ENCODE measurements around the gene GSTA2.
"Not testable (repeated sequence)": the region's sequence is repeated elsewhere in the genome, so short reads cannot be mapped to it uniquely, and the experiment has no call there.

GSTA2 gene

GRCh38 chr6:52726193-52726542 is 37.1 kb downstream of the GSTA2 start:
- in situ Hi-C loops (cut with HindIII; ENCODE audit: low pct_unique_long_range_greater_than_20kb, low sequenced_read_pairs): no loop called here
- TF ChIP-seq JUND (IDR thresholded peaks at IDR 0.05; ENCODE audit: low read depth): no peak
- DNase-seq (ENCODE audit: low read depth in 1 of 2, low spot score in 1 of 2): no peak

- DNase-seq (ENCODE audit: low read depth in 1 of 2, low spot score in 1 of 2): peak in 1 of 2 experiments; percentile 73
- in situ Hi-C loops (cut with HindIII; ENCODE audit: low pct_unique_long_range_greater_than_20kb, low sequenced_read_pairs): no loop called here
- no peak for TF ChIP-seq JUND (IDR thresholded peaks at IDR 0.05; ENCODE audit: low read depth)
These were observed 37.6 kb downstream of the GSTA2 start for GRCh38 chr6:52725535-52726192.

- in situ Hi-C loops (cut with HindIII; ENCODE audit: low pct_unique_long_range_greater_than_20kb, low sequenced_read_pairs): no loop called here
- peak in 1 of 2 experiments; percentile 42 for DNase-seq (ENCODE audit: low read depth in 1 of 2, low spot score in 1 of 2)
- no peak for TF ChIP-seq JUND (IDR thresholded peaks at IDR 0.05; ENCODE audit: low read depth)
These were observed 38.1 kb downstream of the GSTA2 start for GRCh38 chr6:52725143-52725534.

GRCh38 chr6:52724406-52725121 is 38.7 kb downstream of the GSTA2 start:
- in situ Hi-C loops (cut with HindIII; ENCODE audit: low pct_unique_long_range_greater_than_20kb, low sequenced_read_pairs): no loop called here
- no peak for TF ChIP-seq JUND (IDR thresholded peaks at IDR 0.05; ENCODE audit: low read depth)
- DNase-seq (ENCODE audit: low read depth in 1 of 2, low spot score in 1 of 2): peak; percentile 45 to 87

- TF ChIP-seq JUND (IDR thresholded peaks at IDR 0.05; ENCODE audit: low read depth): no peak
- in situ Hi-C loops (cut with HindIII; ENCODE audit: low pct_unique_long_range_greater_than_20kb, low sequenced_read_pairs): no loop called here
These were observed 39.3 kb downstream of the GSTA2 start for GRCh38 chr6:52724042-52724405.

GRCh38 chr6:52720321-52720720 is 43.0 kb downstream of the GSTA2 start:
- in situ Hi-C loops (cut with HindIII; ENCODE audit: low pct_unique_long_range_greater_than_20kb, low sequenced_read_pairs): no loop called here

More at GRCh38 chr6:52724042-52724405, 39.3 kb downstream of the GSTA2 start:
- DNase-seq (ENCODE audit: low read depth in 1 of 2, low spot score in 1 of 2): peak in 1 of 2 experiments; percentile 25

GRCh38 chr6:52718550-52718949 is 44.7 kb downstream of the GSTA2 start:
- in situ Hi-C loops (cut with HindIII; ENCODE audit: low pct_unique_long_range_greater_than_20kb, low sequenced_read_pairs): no loop called here
- no peak for TF ChIP-seq JUND (IDR thresholded peaks at IDR 0.05; ENCODE audit: low read depth)
- DNase-seq (ENCODE audit: low read depth in 1 of 2, low spot score in 1 of 2): no peak

More at GRCh38 chr6:52720321-52720720, 43.0 kb downstream of the GSTA2 start:
- DNase-seq (ENCODE audit: low read depth in 1 of 2, low spot score in 1 of 2): no peak
- no peak for TF ChIP-seq JUND (IDR thresholded peaks at IDR 0.05; ENCODE audit: low read depth)

GRCh38 chr6:52714761-52715160 is 48.5 kb downstream of the GSTA2 start:
- in situ Hi-C loops (cut with HindIII; ENCODE audit: low pct_unique_long_range_greater_than_20kb, low sequenced_read_pairs): not testable (repeated sequence)

GRCh38 chr6:52712136-52712535 is 51.1 kb downstream of the GSTA2 start:
- no peak for DNase-seq (ENCODE audit: low read depth in 1 of 2, low spot score in 1 of 2)
- in situ Hi-C loops (cut with HindIII; ENCODE audit: low pct_unique_long_range_greater_than_20kb, low sequenced_read_pairs): no loop called here
- TF ChIP-seq JUND (IDR thresholded peaks at IDR 0.05; ENCODE audit: low read depth): no peak

More at GRCh38 chr6:52714761-52715160, 48.5 kb downstream of the GSTA2 start:
- not testable (repeated sequence) for DNase-seq (ENCODE audit: low read depth in 1 of 2, low spot score in 1 of 2)

- in situ Hi-C loops (cut with HindIII; ENCODE audit: low pct_unique_long_range_greater_than_20kb, low sequenced_read_pairs): no loop called here
- TF ChIP-seq JUND (IDR thresholded peaks at IDR 0.05; ENCODE audit: low read depth): no peak
- no peak for DNase-seq (ENCODE audit: low read depth in 1 of 2, low spot score in 1 of 2)
These were observed 55.2 kb downstream of the GSTA2 start for GRCh38 chr6:52707963-52708680.

GRCh38 chr6:52706001-52706400 is 57.3 kb downstream of the GSTA2 start:
- TF ChIP-seq JUND (IDR thresholded peaks at IDR 0.05; ENCODE audit: low read depth): no peak
- no peak for DNase-seq (ENCODE audit: low read depth in 1 of 2, low spot score in 1 of 2)
- in situ Hi-C loops (cut with HindIII; ENCODE audit: low pct_unique_long_range_greater_than_20kb, low sequenced_read_pairs): no loop called here

- in situ Hi-C loops (cut with HindIII; ENCODE audit: low pct_unique_long_range_greater_than_20kb, low sequenced_read_pairs); DNase-seq (ENCODE audit: low read depth in 1 of 2, low spot score in 1 of 2): not testable (repeated sequence)
These were observed 58.3 kb downstream of the GSTA2 start for GRCh38 chr6:52704781-52705502.
